ENCODE data around the gene ARHGAP28. TPM values are rescaled to one million over a fixed set of nuclear protein-coding genes. Genes with fewer than 3 reads are reported as not detected.

Gene ARHGAP28
- total RNA-seq, 1 donor from 2014 or later = 2.2 TPM

DNA sequence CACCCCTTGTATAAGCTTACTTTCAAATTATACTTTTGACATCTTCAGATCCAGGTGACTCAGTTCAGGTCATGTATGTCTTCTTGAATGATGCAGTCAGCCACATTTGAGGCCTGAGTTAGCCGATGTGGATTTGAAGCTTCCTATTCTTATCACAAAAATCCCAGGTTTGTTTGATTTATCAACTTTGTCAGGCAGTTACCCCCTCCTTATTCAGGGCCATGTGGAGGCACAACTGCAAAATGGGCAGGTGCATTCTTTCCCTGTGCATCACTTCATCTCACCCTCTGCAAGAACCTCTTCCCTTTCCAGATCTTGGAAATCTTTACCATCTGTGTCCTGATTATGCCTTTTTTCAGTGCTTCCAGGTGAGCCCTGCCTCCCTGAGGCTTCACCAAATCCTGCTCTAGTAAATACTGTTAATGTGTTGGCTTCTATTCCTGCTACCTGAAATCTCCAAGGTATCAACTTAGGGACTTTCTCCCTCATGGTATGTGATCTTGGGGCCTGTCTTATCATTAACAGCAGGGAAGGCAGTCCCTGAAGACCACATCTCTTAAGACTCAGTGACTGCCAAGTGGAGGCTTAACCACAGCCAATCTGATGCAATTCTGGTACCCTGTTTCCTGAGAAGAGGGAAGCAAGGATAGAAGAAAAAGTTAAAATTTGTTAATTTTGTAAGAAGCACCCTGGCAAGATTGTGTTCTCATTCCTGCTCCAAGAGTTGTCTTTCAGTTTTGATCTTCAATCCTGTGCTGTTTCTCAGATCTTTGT is 9.4 kb upstream of the ARHGAP28 start:
- H3K4me3 ChIP-seq (ENCODE audit: low read depth, low read length) = no peak overlapping the region
- DNase-seq (ENCODE audit: low read depth) = no peak
- TF ChIP-seq, protein P1, sequence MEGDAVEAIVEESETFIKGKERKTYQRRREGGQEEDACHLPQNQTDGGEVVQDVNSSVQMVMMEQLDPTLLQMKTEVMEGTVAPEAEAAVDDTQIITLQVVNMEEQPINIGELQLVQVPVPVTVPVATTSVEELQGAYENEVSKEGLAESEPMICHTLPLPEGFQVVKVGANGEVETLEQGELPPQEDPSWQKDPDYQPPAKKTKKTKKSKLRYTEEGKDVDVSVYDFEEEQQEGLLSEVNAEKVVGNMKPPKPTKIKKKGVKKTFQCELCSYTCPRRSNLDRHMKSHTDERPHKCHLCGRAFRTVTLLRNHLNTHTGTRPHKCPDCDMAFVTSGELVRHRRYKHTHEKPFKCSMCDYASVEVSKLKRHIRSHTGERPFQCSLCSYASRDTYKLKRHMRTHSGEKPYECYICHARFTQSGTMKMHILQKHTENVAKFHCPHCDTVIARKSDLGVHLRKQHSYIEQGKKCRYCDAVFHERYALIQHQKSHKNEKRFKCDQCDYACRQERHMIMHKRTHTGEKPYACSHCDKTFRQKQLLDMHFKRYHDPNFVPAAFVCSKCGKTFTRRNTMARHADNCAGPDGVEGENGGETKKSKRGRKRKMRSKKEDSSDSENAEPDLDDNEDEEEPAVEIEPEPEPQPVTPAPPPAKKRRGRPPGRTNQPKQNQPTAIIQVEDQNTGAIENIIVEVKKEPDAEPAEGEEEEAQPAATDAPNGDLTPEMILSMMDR (conservative IDR thresholded peaks at IDR 0.05; ENCODE audit: low read depth, low read length) = no peak

DNA sequence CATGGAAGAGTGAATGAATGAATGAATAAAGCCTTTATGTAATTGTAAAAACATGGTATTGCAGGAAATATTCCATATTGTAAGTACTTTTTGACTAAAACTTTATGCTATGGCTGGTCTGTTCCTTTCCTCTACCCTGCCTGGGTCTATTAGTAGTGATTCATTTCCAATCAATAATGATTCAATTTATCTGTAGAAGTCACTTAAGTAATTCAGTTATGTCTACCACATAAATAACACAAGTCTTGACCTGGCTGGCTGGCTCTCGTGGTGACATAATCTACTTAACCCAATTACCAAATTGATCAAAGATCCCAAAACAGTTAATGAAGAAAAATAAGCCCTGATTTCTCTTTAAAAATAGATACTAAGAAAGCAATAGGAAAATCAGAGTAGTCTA is 7.8 kb upstream of the ARHGAP28 start:
- no peak for DNase-seq (ENCODE audit: low read depth)
- no peak overlapping the region for H3K4me3 ChIP-seq (ENCODE audit: low read depth, low read length)
- TF ChIP-seq, protein P1 (conservative IDR thresholded peaks at IDR 0.05; ENCODE audit: low read depth, low read length) = no peak

DNA sequence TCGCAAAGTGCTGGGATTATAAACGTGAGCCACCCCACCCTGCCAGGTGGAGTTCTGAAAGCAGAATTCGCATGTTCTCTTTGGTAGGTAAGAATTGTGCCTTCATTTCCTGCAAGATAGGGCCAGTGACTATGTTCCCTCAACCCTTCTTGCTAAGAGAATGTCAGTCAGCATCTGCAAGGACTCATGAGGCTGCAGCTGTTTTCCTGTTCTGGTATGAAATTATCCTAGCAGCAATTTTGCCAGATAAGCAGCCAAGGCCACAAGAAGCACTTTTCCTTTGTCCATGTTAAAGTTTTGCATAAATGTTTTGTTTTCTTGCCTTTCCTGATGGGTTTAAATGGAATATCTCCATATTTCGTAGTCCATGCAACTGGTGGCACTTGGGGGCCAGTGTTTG is 6.8 kb upstream of the ARHGAP28 start:
- no peak for DNase-seq (ENCODE audit: low read depth)
- TF ChIP-seq, protein P1 (conservative IDR thresholded peaks at IDR 0.05; ENCODE audit: low read depth, low read length) = no peak
- H3K4me3 ChIP-seq (ENCODE audit: low read depth, low read length) = no peak overlapping the region

DNA sequence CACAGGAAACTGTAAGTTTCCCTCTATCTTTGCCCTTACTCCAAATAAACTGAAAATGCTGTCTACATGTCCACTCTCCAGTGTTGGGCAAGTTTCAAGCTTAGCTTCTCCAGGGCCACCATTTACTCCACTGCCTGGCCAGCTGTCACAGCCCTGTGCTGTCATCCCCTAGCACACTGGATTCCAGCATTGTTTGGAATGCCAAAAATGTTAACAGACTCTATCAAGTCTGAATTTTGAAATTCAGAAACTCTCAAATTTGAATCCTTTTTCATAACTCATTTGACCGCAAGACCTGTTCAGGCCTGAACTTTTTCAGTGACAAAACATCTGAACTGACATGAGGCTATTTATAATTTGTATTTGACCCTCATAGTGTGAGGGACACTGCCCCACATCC is 5.2 kb upstream of the ARHGAP28 start:
- TF ChIP-seq, protein P1 (conservative IDR thresholded peaks at IDR 0.05; ENCODE audit: low read depth, low read length) = no peak
- DNase-seq (ENCODE audit: low read depth) = no peak
- H3K4me3 ChIP-seq (ENCODE audit: low read depth, low read length) = no peak overlapping the region

DNA sequence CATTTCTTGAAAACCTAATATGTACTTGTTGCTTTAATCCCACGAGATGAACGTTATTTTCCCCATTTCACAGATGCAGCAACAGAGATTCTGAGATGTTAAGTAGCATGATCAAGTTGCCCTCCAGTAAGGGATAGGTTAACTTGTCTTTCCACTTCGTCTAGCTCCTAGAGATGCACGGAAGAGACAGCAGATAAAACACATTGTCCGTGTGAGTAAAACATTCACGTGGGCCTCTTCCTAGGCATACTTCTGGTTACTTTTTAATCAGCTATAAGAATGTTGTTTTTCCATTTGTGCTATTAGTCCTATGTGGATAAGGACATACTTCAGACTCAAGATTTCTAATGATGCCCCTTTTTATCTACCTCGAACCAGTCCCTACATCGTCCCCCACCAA is 1.2 kb upstream of the ARHGAP28 start:
- TF ChIP-seq, protein P1 (conservative IDR thresholded peaks at IDR 0.05; ENCODE audit: low read depth, low read length) = no peak
- H3K4me3 ChIP-seq (ENCODE audit: low read depth, low read length) = peak overlapping the region; percentile 61
- peak; percentile 22 for DNase-seq (ENCODE audit: low read depth)

DNA sequence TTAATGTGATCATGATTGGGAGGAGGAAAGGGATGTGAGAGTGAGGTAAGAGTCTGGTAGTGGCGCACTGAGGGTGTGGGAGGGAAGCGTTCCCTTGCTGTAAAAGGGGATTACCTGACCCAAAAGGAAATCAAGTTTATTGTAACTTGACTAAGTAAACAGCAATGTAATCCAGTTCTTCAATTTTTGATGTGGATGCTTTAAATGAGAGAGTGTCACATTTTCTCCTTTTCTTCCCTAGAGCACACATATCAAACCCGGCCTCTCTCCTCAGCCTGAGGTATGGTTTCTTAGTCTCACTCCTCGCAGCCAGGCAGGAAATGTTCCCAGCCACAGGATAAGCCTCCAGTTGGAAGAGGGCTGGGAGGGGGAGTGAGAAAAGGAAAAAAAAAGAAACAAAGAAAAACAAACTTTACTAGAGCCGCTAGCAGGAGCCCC is 688 bp upstream of the ARHGAP28 start:
- TF ChIP-seq, protein P1 (conservative IDR thresholded peaks at IDR 0.05; ENCODE audit: low read depth, low read length) = no peak
- DNase-seq (ENCODE audit: low read depth) = peak; percentile 31
- H3K4me3 ChIP-seq (ENCODE audit: low read depth, low read length) = peak overlapping the region; percentile 61
